CD8-positive, alpha-beta memory T cell (primary cell): ENCODE results near the gene TOGARAM1. TPM values are rescaled to one million over a fixed set of nuclear protein-coding genes. Genes with fewer than 3 reads are reported as not detected.

Experiments used
- CTCF ChIA-PET: fragments of 350-600 bp; sonication (Branson Sonifier 250); formaldehyde crosslinking; loops from one replicate; lab custom pipeline; 2021; ENCODE audit warnings: antibody characterized with exemption; lab: Charles Lee
- POLR2A ChIA-PET: fragments of 350-600 bp; sonication (Branson Sonifier 250); formaldehyde crosslinking; loops from one replicate; lab custom pipeline; 2021; ENCODE audit warnings: antibody characterized with exemption; lab: Charles Lee
- DNase-seq, 5 donors: peaks; one replicate each; pipeline versions ENCODE4 v3.0.0 to v3.0.0-alpha.2; 2020 to 2022; ENCODE audit warnings: mixed read lengths in 1 of 5
- H3K27ac ChIP-seq: one replicate; pipeline ENCODE4 v1.7.0; 2013; ENCODE audit warnings: low read depth, mild to moderate bottlenecking, low read length, moderate library complexity
- H3K27me3 ChIP-seq: 2 replicates; pipeline ENCODE4 v1.7.0; 2013; ENCODE audit warnings: low read length, mild to moderate bottlenecking; ENCODE audit not compliant: insufficient read depth, poor library complexity, severe bottlenecking
- H3K36me3 ChIP-seq: 2 replicates; pipeline ENCODE4 v1.7.0; 2013; ENCODE audit warnings: mild to moderate bottlenecking, low read length, moderate library complexity; ENCODE audit not compliant: insufficient read depth
- H3K4me1 ChIP-seq: 2 replicates; pipeline ENCODE4 v1.7.0; 2013; ENCODE audit warnings: mild to moderate bottlenecking, low read length, moderate library complexity; ENCODE audit not compliant: insufficient read depth
- H3K4me3 ChIP-seq: 2 replicates; pipeline ENCODE4 v1.7.0; 2013; ENCODE audit warnings: mild to moderate bottlenecking, low read length
- H3K9me3 ChIP-seq: 2 replicates; pipeline ENCODE4 v1.7.0; 2013; ENCODE audit warnings: mild to moderate bottlenecking, low read length
- H3K27ac Mint-ChIP-seq, 8 donors: one replicate each; pipeline ENCODE4 v1.8.0; 2020 to 2021; ENCODE audit warnings: mixed read lengths in 8 of 8, mild to moderate bottlenecking in 6 of 8, inconsistent platforms in 3 of 8, moderate library complexity in 3 of 8
- H3K27me3 Mint-ChIP-seq, 2 donors: one replicate each; pipeline ENCODE4 v1.8.0; 2020 to 2021; ENCODE audit warnings: mixed read lengths in 2 of 2, mild to moderate bottlenecking in 1 of 2, moderate library complexity in 1 of 2
- H3K36me3 Mint-ChIP-seq, 3 donors: one replicate each; pipeline ENCODE4 v1.8.0; 2020 to 2021; ENCODE audit warnings: mixed read lengths in 3 of 3, inconsistent platforms in 1 of 3, mild to moderate bottlenecking in 1 of 3
- H3K4me1 Mint-ChIP-seq, 3 donors: one replicate each; pipeline ENCODE4 v1.8.0; 2020 to 2021; ENCODE audit warnings: mixed read lengths in 3 of 3, inconsistent platforms in 1 of 3, mild to moderate bottlenecking in 1 of 3
- H3K4me3 Mint-ChIP-seq, 7 donors: one replicate each; pipeline ENCODE4 v1.8.0; 2020 to 2021; ENCODE audit warnings: mixed read lengths in 7 of 7, mild to moderate bottlenecking in 6 of 7, moderate library complexity in 4 of 7, inconsistent platforms in 2 of 7
- H3K9me3 Mint-ChIP-seq, 5 donors: one replicate each; pipeline ENCODE4 v1.8.0; 2020 to 2022; ENCODE audit warnings: mixed read lengths in 5 of 5, mild to moderate bottlenecking in 3 of 5, moderate library complexity in 2 of 5, inconsistent platforms in 1 of 5
- polyA plus RNA-seq: library from polyadenylated mRNA; unstranded; fragments of 300-500 nt; fragmentation: Illumina TruSeq; gene quantifications from one replicate; pipeline ENCODE4 v1.2.3, GENCODE V29; 2021
- total RNA-seq, 2 experiments: library from RNA; stranded (reverse); gene quantifications; one replicate each; pipeline ENCODE4 v1.2.3, GENCODE V29; 2021

The TOGARAM1 gene
- total and polyA plus RNA-seq, 3 experiments from 2014 or later, result 7.2 to 11.4 (median 7.5) TPM

GRCh38 chr14:45065540-45065939 is 103.5 kb downstream of the TOGARAM1 start:
- CTCF ChIA-PET, result interaction anchor here (0.8 kb wide), 1 partner anchor 31 kb away, joined by 3 read pairs; no protein-coding TSS in a partner anchor
- no peaks in the 10 kb centered on the region for H3K27me3 Mint-ChIP-seq
- H3K4me1 ChIP-seq, result no peaks in the 10 kb centered on the region
- no peaks in the 10 kb centered on the region for H3K9me3 ChIP-seq
- no peaks in the 10 kb centered on the region for H3K36me3 ChIP-seq
- H3K27ac Mint-ChIP-seq, result no peak overlapping the region
- no peak for DNase-seq
- no peak overlapping the region for H3K4me3 Mint-ChIP-seq
- POLR2A ChIA-PET, result no interaction called here
- no peaks in the 10 kb centered on the region for H3K9me3 Mint-ChIP-seq
- H3K4me3 ChIP-seq, result no peak overlapping the region
- peaks cover 6 to 22% (median 11%) of the 10 kb centered on the region in 3 donors for H3K36me3 Mint-ChIP-seq
- no peak overlapping the region for H3K27ac ChIP-seq
- H3K4me1 Mint-ChIP-seq, result no peaks in the 10 kb centered on the region
- no peaks in the 10 kb centered on the region for H3K27me3 ChIP-seq

DNA sequence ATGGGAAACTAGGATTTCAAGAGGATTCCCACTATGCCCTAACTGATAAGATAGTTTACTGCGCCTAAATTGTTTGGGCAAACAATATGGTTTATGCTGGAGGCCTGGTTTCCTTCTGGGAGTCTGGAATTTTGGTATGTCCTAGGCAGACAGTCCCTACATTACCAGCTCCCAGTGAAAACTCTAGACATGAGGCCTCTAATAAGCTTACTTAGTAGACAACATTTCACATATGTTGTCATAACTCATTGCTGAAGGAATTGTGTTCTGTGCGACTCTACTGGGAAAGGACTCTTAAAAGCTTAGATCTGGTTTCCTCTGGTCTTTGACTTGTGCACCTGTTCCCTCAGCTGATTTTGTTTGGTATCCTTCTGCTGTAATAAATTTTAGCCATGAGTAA is 104.0 kb downstream of the TOGARAM1 start:
- Mint-ChIP-seq H3K27me3 (no peaks in the 10 kb centered on the region), H3K27ac (no peak overlapping the region), H3K4me3 (no peak overlapping the region), H3K4me1 (no peaks in the 10 kb centered on the region), H3K36me3 (peaks cover 6 to 22% (median 11%) of the 10 kb centered on the region in 3 donors), H3K9me3 (no peaks in the 10 kb centered on the region)
- Histone ChIP-seq H3K4me3 (no peak overlapping the region), H3K36me3 (no peaks in the 10 kb centered on the region), H3K4me1 (no peaks in the 10 kb centered on the region), H3K27me3 (no peaks in the 10 kb centered on the region), H3K9me3 (no peaks in the 10 kb centered on the region), H3K27ac (no peak overlapping the region)
- DNase-seq, result no peak
- ChIA-PET POLR2A (no interaction called here), CTCF (no interaction called here)

GRCh38 chr14:45066667-45067066 is 104.7 kb downstream of the TOGARAM1 start:
- Histone ChIP-seq H3K27ac (no peak overlapping the region), H3K4me3 (no peak overlapping the region), H3K9me3 (no peaks in the 10 kb centered on the region), H3K36me3 (no peaks in the 10 kb centered on the region), H3K4me1 (no peaks in the 10 kb centered on the region), H3K27me3 (no peaks in the 10 kb centered on the region)
- H3K4me1 Mint-ChIP-seq, result no peaks in the 10 kb centered on the region
- DNase-seq, result no peak
- no peaks in the 10 kb centered on the region for H3K9me3 Mint-ChIP-seq
- CTCF ChIA-PET, result no interaction called here
- no peak overlapping the region for H3K4me3 Mint-ChIP-seq
- POLR2A ChIA-PET, result no interaction called here
- peaks cover 6 to 22% (median 11%) of the 10 kb centered on the region in 3 donors for H3K36me3 Mint-ChIP-seq
- H3K27me3 Mint-ChIP-seq, result no peaks in the 10 kb centered on the region
- no peak overlapping the region for H3K27ac Mint-ChIP-seq

DNA sequence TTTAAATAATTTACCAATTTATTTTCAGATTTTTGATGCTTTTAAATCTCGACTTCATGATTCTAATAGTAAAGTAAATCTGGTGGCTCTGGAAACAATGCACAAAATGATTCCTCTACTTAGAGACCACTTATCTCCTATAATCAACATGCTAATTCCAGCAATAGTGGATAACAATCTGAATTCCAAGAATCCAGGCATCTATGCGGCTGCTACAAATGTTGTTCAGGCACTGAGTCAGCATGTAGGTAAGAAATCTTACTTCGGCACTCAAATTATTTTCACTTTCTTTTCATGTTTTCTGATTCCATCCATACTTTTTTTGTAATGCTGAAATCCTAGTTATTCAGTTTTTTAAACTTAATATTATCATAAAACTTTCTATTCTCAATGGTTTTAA is 106.4 kb downstream of the TOGARAM1 start:
- Mint-ChIP-seq H3K9me3 (no peaks in the 10 kb centered on the region), H3K27me3 (no peaks in the 10 kb centered on the region), H3K4me3 (no peak overlapping the region), H3K36me3 (peaks cover 4 to 28% (median 11%) of the 10 kb centered on the region in 3 donors), H3K4me1 (no peaks in the 10 kb centered on the region), H3K27ac (no peak overlapping the region)
- CTCF ChIA-PET, result no interaction called here
- Histone ChIP-seq H3K36me3 (no peaks in the 10 kb centered on the region), H3K4me1 (no peaks in the 10 kb centered on the region), H3K4me3 (no peak overlapping the region), H3K9me3 (no peaks in the 10 kb centered on the region), H3K27ac (no peak overlapping the region), H3K27me3 (no peaks in the 10 kb centered on the region)
- no peak for DNase-seq
- POLR2A ChIA-PET, result no interaction called here

DNA sequence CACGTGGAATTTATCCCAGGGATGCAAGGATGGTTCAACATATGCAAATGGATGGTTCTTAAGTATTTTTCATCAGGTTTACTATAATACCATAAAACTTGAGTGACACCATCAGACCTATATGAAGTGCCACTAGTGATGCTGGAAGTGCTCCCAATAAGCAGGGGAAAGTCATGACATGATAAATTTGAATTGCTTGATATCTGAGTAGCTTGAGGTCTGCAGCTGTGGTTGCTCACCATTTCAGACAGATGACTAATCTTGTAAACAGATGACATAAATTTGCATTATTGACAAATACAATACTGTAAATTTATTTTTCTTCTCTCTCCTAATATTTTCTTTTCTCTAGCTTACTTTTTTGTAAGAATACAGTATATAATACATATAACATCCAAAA is 108.2 kb downstream of the TOGARAM1 start:
- Histone ChIP-seq H3K27me3 (no peaks in the 10 kb centered on the region), H3K9me3 (no peaks in the 10 kb centered on the region), H3K36me3 (no peaks in the 10 kb centered on the region), H3K27ac (no peak overlapping the region), H3K4me3 (no peak overlapping the region), H3K4me1 (no peaks in the 10 kb centered on the region)
- CTCF ChIA-PET, result no interaction called here
- Mint-ChIP-seq H3K36me3 (peaks cover 1 to 29% (median 6%) of the 10 kb centered on the region in 3 donors), H3K27ac (no peak overlapping the region), H3K4me1 (no peaks in the 10 kb centered on the region), H3K4me3 (no peak overlapping the region), H3K27me3 (no peaks in the 10 kb centered on the region), H3K9me3 (no peaks in the 10 kb centered on the region)
- no peak for DNase-seq
- POLR2A ChIA-PET, result no interaction called here

DNA sequence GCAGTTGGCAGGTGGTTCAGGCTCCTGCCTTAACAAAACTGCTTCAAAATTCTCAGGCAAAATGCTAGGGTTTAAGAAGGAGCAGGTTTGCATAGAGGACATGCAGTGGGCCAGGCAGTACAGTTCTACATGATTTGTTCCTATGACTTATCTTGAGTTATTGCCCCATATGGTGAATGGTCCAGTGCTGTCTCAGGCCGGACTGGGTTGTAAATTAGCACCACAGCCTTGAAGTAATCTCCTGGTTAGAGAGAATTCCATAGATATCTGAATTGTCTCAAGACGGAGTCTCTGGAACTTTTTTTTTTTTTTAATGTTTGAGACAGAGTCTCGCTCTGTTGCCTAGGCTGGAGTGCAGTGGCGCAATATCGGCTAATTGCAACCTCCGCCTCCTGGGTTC is 110.1 kb downstream of the TOGARAM1 start:
- Mint-ChIP-seq H3K27me3 (no peaks in the 10 kb centered on the region), H3K27ac (no peak overlapping the region), H3K36me3 (peaks cover 0 to 26% (median 6%) of the 10 kb centered on the region in 3 donors), H3K9me3 (no peaks in the 10 kb centered on the region), H3K4me1 (no peaks in the 10 kb centered on the region), H3K4me3 (no peak overlapping the region)
- Histone ChIP-seq H3K36me3 (no peaks in the 10 kb centered on the region), H3K4me1 (no peaks in the 10 kb centered on the region), H3K4me3 (no peak overlapping the region), H3K9me3 (no peaks in the 10 kb centered on the region), H3K27me3 (no peaks in the 10 kb centered on the region), H3K27ac (no peak overlapping the region)
- DNase-seq, result no peak
- ChIA-PET POLR2A (no interaction called here), CTCF (no interaction called here)

- no peak for DNase-seq
- Mint-ChIP-seq H3K27me3 (no peaks in the 10 kb centered on the region), H3K36me3 (peaks cover 0 to 20% (median 6%) of the 10 kb centered on the region in 3 donors), H3K9me3 (no peaks in the 10 kb centered on the region), H3K4me1 (no peaks in the 10 kb centered on the region), H3K4me3 (no peak overlapping the region), H3K27ac (no peak overlapping the region)
- Histone ChIP-seq H3K4me1 (no peaks in the 10 kb centered on the region), H3K27me3 (no peaks in the 10 kb centered on the region), H3K9me3 (no peaks in the 10 kb centered on the region), H3K36me3 (no peaks in the 10 kb centered on the region), H3K4me3 (no peak overlapping the region), H3K27ac (no peak overlapping the region)
- POLR2A ChIA-PET, result no interaction called here
- CTCF ChIA-PET, result no interaction called here
Measured at GRCh38 chr14:45073231-45073879, 111.4 kb downstream of the TOGARAM1 start.

- Mint-ChIP-seq H3K9me3 (no peaks in the 10 kb centered on the region), H3K27ac (no peak overlapping the region), H3K4me1 (peaks cover 2 to 3% (median 3%) of the 10 kb centered on the region in 3 donors), H3K27me3 (peaks cover 0 to 5% of the 10 kb centered on the region in 2 donors), H3K36me3 (peaks cover 0 to 3% (median 0%) of the 10 kb centered on the region in 3 donors), H3K4me3 (no peak overlapping the region)
- POLR2A ChIA-PET, result no interaction called here
- H3K4me3 ChIP-seq, result no peak overlapping the region
- CTCF ChIA-PET, result no interaction called here
- no peaks in the 10 kb centered on the region for H3K9me3 ChIP-seq
- no peak for DNase-seq
- H3K36me3 ChIP-seq, result no peaks in the 10 kb centered on the region
- H3K27me3 ChIP-seq, result no peaks in the 10 kb centered on the region
- no peak overlapping the region for H3K27ac ChIP-seq
- peaks cover 3% of the 10 kb centered on the region for H3K4me1 ChIP-seq
Measured at GRCh38 chr14:45078323-45078722, 116.3 kb downstream of the TOGARAM1 start.
